Astrocyte of the spinal cord (primary cell): ENCODE results near the gene P2RY13.

ENCODE experiments used
- DNase-seq: peaks from one replicate; pipeline ENCODE4 v3.0.0; 2011; ENCODE audit warnings: low read depth, low spot score
- H3K4me3 ChIP-seq: 2 replicates; pipeline ENCODE4 v1.5.1; 2011; ENCODE audit warnings: low read depth, mild to moderate bottlenecking, low read length, moderate library complexity
- CTCF ChIP-seq: IDR thresholded peaks from 2 replicates; pipeline ENCODE4 v1.5.1; 2012; ENCODE audit warnings: low read depth, mild to moderate bottlenecking, low read length, inconsistent platforms
- in situ Hi-C: cut with HindIII; loops from 2 replicates; pipeline ENCODE4 v1.10.0; 2017; ENCODE audit warnings: low sequenced_read_pairs

The P2RY13 gene

GRCh38 chr3:151329363-151329762 lies at the start of gene P2RY13:
TSS of gene P2RY13 (minus strand) at chr3:151329549. CDS start at chr3:151329528, 21 bp downstream.
- no peak for TF ChIP-seq CTCF
- no peak for DNase-seq
- in situ Hi-C loops = no loop called here
- no peak within 1 kb of the TSS for H3K4me3 ChIP-seq

GRCh38 chr3:151377768-151378385 lies 48.5 kb upstream of the P2RY13 start:
- no peak overlapping the region for H3K4me3 ChIP-seq
- no peak for TF ChIP-seq CTCF
- DNase-seq = no peak
- in situ Hi-C loops = no loop called here

- DNase-seq = peak; percentile 23
- TF ChIP-seq CTCF = no peak
- in situ Hi-C loops = no loop called here
- no peak overlapping the region for H3K4me3 ChIP-seq
Measured at GRCh38 chr3:151372063-151372820, 42.9 kb upstream of the P2RY13 start.

- in situ Hi-C loops = no loop called here
Measured at GRCh38 chr3:151371526-151371925, 42.2 kb upstream of the P2RY13 start.

GRCh38 chr3:151367448-151367847 lies 38.1 kb upstream of the P2RY13 start:
- no peak for TF ChIP-seq CTCF
- no peak for DNase-seq
- no peak overlapping the region for H3K4me3 ChIP-seq
- in situ Hi-C loops = no loop called here

More at GRCh38 chr3:151371526-151371925, 42.2 kb upstream of the P2RY13 start:
- DNase-seq = no peak
- no peak for TF ChIP-seq CTCF
- H3K4me3 ChIP-seq = no peak overlapping the region

GRCh38 chr3:151366993-151367392 lies 37.6 kb upstream of the P2RY13 start:
- no peak overlapping the region for H3K4me3 ChIP-seq

More at GRCh38 chr3:151366993-151367392, 37.6 kb upstream of the P2RY13 start:
- no peak for TF ChIP-seq CTCF
- no peak for DNase-seq
- in situ Hi-C loops = no loop called here
